ENCODE results near the gene PIK3R2. TPM values are rescaled to one million over a fixed set of nuclear protein-coding genes. Genes with fewer than 3 reads are reported as not detected.

PIK3R2 gene
- total RNA-seq, 4 donors from 2014 or later: 30.5 to 135 (median 31.2) TPM

GRCh38 chr19:18160493-18160970, 7.6 kb downstream of the PIK3R2 start:
- DNase-seq: no peak
- Histone ChIP-seq H3K9me3 (no peaks in the 10 kb centered on the region), H3K27me3 (no peaks in the 10 kb centered on the region), H3K27ac (peak overlapping the region; percentile 68 to 81 (median 79)), H3K4me1 (peaks cover 32 to 41% (median 38%) of the 10 kb centered on the region in 4 donors), H3K36me3 (peaks cover 0 to 8% (median 4%) of the 10 kb centered on the region in 4 donors), H3K4me3 (peak overlapping the region in 3 of 4 donors; percentile 30 to 45 (median 42))
- TF ChIP-seq EP300 (IDR thresholded peaks at IDR 0.05; ENCODE audit: low read depth): no peak
- in situ Hi-C loops (cut with MboI; ENCODE audit: low pct_ligation_motif_present in 1 of 4, low pct_unique_long_range_greater_than_20kb in 1 of 4, low sequenced_read_pairs in 3 of 4): no loop called here
- intact Hi-C loops (cut with DNase I; ENCODE audit: low total_unique reads): loop anchor here (5.0 kb wide), 1 partner anchor 48 kb away; no protein-coding TSS in a partner anchor
- 72% methylated on average over 13 of the region's 13 CpGs; no CpG with 5 or more reads in 1 of the 2 donors for WGBS, 2 donors (ENCODE audit: low coverage in 1 of 2)

GRCh38 chr19:18160971-18161635, 8.1 kb downstream of the PIK3R2 start:
- intact Hi-C loops (cut with DNase I; ENCODE audit: low total_unique reads) (loop anchor here (5.0 kb wide), 1 partner anchor 49 kb away; no protein-coding TSS in a partner anchor), in situ Hi-C loops (cut with MboI; ENCODE audit: low pct_ligation_motif_present in 1 of 4, low pct_unique_long_range_greater_than_20kb in 1 of 4, low sequenced_read_pairs in 3 of 4) (no loop called here)
- Histone ChIP-seq H3K9me3 (no peaks in the 10 kb centered on the region), H3K27ac (peak overlapping the region; percentile 68 to 81 (median 79)), H3K36me3 (peaks cover 0 to 13% (median 7%) of the 10 kb centered on the region in 4 donors), H3K4me3 (peak overlapping the region in 3 of 4 donors; percentile 30 to 45 (median 42)), H3K4me1 (peaks cover 26 to 35% (median 32%) of the 10 kb centered on the region in 4 donors), H3K27me3 (no peaks in the 10 kb centered on the region)
- 9% methylated on average over 16 of the region's 66 CpGs; no CpG with 5 or more reads in 1 of the 2 donors for WGBS, 2 donors (ENCODE audit: low coverage in 1 of 2)
- no peak for TF ChIP-seq EP300 (IDR thresholded peaks at IDR 0.05; ENCODE audit: low read depth)
- peak in 3 of 5 experiments; percentile 58 to 71 (median 71) for TF ChIP-seq CTCF (IDR thresholded peaks at IDR 0.05)
- DNase-seq: peak; percentile 83

- no peaks in the 10 kb centered on the region for H3K27me3 ChIP-seq
- H3K36me3 ChIP-seq: peaks cover 0 to 17% (median 9%) of the 10 kb centered on the region in 4 donors
- H3K27ac ChIP-seq: peak overlapping the region in 2 of 4 donors; percentile 21 to 81
- peaks cover 24 to 30% (median 27%) of the 10 kb centered on the region in 4 donors for H3K4me1 ChIP-seq
- WGBS, 2 donors (ENCODE audit: low coverage in 1 of 2): 67% methylated on average over 18 of the region's 19 CpGs; no CpG with 5 or more reads in 1 of the 2 donors
- in situ Hi-C loops (cut with MboI; ENCODE audit: low pct_ligation_motif_present in 1 of 4, low pct_unique_long_range_greater_than_20kb in 1 of 4, low sequenced_read_pairs in 3 of 4) (no loop called here), intact Hi-C loops (cut with DNase I; ENCODE audit: low total_unique reads) (loop anchor here (5.0 kb wide), 1 partner anchor 49 kb away; no protein-coding TSS in a partner anchor)
- H3K9me3 ChIP-seq: no peaks in the 10 kb centered on the region
- TF ChIP-seq POLR2AphosphoS5 (IDR thresholded peaks at IDR 0.05) (no peak), POLR2A (IDR thresholded peaks at IDR 0.05) (no peak), EP300 (IDR thresholded peaks at IDR 0.05; ENCODE audit: low read depth) (no peak), CTCF (IDR thresholded peaks at IDR 0.05) (peak in 1 of 5 experiments; percentile 24)
- no peak for DNase-seq
- H3K4me3 ChIP-seq: peak overlapping the region in 2 of 4 donors; percentile 25 to 42
These were observed 8.7 kb downstream of the PIK3R2 start for GRCh38 chr19:18161636-18162002.

GRCh38 chr19:18164072-18164471, 11.1 kb downstream of the PIK3R2 start:
- TF ChIP-seq EP300 (IDR thresholded peaks at IDR 0.05; ENCODE audit: low read depth) (no peak), CTCF (IDR thresholded peaks at IDR 0.05) (no peak), POLR2AphosphoS5 (IDR thresholded peaks at IDR 0.05) (no peak)
- 80 to 99% methylated on average over 1 to 7 of the region's 7 CpGs for WGBS, 2 donors (ENCODE audit: low coverage in 1 of 2)
- Histone ChIP-seq H3K27ac (no peak overlapping the region), H3K4me3 (no peak overlapping the region), H3K27me3 (no peaks in the 10 kb centered on the region), H3K9me3 (no peaks in the 10 kb centered on the region), H3K36me3 (peaks cover 0 to 26% (median 15%) of the 10 kb centered on the region in 4 donors), H3K4me1 (peaks cover 12 to 16% (median 13%) of the 10 kb centered on the region in 4 donors)
- DNase-seq: no peak
- in situ Hi-C loops (cut with MboI; ENCODE audit: low pct_ligation_motif_present in 1 of 4, low pct_unique_long_range_greater_than_20kb in 1 of 4, low sequenced_read_pairs in 3 of 4): no loop called here
- intact Hi-C loops (cut with DNase I; ENCODE audit: low total_unique reads): loop anchor here (5.0 kb wide), 1 partner anchor 52 kb away; no protein-coding TSS in a partner anchor

All from transverse colon (tissue), 4 donors.